ENCODE measurements around the gene FAM234A.
"Not testable (repeated sequence)": the region's sequence is repeated elsewhere in the genome, so short reads cannot be mapped to it uniquely, and the experiment has no call there.

The FAM234A gene

DNA sequence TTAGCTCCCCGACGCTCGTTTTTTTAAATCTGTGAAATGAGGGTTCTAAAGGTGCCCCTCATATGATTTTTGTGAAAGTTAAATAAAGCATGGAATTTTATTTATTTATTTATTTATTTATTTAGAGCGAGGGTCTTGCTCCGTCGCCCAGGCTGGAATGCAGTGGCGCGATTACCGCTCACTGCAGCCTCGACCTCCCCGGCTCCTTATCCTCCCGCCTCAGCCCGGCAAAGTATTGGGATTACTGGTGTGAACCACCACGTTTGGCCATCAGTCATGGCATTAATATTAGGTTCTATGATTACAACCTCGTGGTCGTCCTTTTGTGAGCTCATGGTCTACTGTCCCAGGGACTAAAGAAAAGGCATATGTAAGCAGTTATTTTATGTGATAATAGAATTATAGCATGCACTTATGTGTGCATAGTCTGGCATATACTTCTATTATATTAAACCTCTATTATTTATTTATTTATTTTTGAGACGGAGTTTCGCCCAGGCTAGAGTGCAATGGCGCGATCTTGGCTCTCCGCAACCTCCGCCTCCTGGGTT, 4.8 kb upstream of the FAM234A start:
- DNase-seq, result no peak

DNA sequence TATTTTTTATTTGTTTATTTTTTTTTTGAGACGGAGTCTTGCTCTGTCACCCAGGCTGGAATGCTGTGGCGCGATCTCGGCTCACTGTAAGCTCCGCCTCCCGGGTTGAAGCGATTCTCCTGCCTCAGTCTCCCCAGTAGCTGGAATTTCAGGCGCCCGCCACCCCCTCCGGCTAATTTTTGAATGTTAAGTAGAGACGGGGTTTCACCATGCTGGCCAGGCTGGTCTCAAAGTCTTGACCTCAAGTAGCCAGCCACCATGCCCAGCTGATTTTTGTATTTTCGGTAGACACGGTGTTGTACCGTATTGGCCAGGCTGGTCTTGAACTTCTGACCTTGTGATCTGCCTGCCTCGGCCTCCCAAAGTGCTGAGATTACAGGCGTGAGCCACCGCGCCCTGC, 4.3 kb upstream of the FAM234A start:
- DNase-seq, result not testable (repeated sequence)

DNA sequence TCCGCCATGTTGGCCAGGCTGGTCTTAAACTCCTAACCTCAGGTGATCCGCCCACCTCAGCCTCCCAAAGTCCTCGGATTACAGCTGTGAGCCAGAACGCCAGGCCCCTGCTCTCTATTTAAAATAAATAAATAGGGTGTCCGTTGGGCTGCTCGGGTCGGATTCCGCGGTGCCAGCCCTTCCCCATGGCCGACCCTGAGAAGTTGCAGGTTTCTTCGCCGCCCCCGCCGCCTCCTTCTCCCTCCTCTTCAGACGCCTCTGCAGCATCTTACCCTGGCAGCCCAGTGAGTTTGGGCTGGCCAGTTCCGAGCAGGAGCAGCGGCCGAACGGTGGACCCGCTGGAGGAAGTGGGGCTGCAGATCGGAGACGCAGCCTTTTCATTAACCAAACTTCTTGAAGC, 3.7 kb upstream of the FAM234A start:
- no peak for DNase-seq

DNA sequence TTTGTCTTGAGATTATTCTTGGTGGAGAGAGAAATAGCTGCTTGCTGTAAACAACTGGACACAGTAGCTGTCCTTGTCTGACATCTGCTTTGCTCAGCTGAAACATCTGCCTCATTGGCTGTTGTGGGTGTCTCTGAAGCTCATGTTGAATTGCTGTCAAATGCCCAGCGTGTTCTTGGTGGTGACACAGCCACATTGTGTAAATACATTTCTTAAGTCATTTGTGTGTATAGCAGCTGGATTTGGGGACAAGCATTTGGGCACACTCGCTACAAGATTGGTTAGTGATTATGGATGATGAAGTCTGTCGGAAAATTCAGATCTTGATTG, 5.3 kb downstream of the FAM234A start:
- DNase-seq, result peak in 17 of 56 donors; percentile 3 to 49 (median 12)

DNA sequence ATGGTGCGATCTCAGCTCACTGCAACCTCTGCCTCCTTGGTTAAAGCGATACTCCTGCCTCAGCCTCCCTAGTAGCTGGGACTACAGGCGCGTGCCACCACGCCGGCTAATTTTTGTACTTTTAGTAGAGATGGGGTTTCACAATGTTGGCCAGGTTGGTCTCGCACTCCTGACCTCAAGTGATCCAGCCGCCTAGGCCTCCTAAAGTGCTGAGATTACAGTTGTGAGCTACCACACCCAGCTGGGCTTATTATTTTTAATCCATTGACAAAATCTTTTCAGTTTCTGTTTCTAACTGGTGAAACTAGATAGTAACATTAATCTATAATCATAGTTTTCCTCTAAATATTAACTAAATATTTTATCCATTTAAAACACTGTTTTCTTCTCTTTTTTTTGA, 5.9 kb downstream of the FAM234A start:
- no peak for DNase-seq

DNA sequence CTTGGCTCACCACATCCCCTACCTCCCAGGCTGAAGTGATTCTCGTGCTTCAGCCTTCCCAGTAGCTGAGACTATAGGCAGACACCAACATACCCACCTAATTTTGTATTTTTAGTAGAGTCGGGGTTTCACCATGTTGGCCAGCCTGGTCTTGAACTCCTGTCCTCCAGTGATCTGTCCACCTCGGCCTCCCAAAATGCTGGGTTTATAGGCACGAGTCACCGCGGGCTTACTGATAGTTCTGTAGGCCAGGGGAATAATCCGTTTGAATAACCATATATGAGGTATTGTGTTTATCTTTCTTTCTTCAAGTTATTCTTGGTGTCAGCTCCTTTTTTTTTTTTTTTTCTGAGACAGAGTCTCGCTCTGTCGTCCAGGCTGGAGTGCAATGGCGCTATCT, 7.7 kb downstream of the FAM234A start:
- no peak for DNase-seq

DNA sequence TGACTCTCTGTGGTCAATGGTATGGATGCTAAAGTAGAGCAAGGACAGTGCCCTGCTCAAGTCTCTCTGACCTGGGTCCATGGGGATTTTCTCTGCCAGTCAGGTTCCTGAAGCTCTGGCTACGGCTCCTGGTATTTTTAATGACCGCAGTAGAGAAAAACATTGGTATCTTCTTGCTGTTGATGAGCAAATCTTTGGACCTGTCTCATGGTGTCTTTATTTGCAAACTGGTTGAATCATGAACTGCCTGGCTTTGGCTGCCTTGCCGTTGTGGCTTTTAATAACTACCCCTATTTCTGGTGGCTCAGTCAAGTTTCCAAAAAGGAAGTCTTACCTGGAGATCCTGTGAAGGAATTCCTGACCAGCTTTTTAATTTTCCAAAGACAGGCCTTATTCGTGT, 8.7 kb downstream of the FAM234A start:
- DNase-seq, result no peak

DNA sequence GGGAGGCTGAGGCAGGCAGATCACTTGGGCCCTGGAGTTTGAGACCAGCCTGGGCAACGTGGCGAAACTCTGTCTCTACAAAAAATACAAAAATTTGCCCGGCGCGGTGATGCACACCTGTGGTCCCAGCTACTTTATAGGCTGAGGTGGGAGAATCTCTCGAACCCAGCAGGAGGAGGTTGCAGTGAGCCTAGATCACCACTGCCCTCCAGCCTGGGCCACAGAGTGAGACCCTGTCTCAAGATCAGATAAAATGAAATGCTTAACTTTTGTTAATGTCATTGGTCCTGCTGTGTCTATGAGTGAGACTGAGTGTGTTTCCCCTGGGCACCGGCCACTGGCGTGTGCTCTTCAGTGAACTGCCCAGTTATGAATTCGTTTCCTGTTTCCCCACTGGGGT, 10.5 kb downstream of the FAM234A start:
- no peak for DNase-seq

DNA sequence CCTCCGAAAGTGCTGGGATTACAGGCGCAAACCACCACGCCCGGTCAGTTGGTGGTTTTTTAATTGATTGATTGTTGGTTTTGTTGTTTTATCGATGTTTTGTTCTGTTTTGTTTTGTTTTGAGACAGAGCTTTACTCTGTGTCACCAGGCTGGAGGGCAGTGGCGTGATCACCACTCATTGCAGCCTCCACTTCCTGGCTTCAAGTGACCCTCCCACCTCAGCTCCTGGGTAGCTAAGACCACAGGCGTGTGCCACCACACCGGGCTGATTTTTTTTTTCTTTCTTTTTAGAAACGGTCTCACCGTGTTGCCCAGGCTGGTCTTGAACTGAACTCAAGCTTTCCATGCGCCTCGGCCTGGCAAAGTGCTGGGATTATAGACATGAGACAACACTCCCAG, 12.4 kb downstream of the FAM234A start:
- DNase-seq, result no peak

DNA sequence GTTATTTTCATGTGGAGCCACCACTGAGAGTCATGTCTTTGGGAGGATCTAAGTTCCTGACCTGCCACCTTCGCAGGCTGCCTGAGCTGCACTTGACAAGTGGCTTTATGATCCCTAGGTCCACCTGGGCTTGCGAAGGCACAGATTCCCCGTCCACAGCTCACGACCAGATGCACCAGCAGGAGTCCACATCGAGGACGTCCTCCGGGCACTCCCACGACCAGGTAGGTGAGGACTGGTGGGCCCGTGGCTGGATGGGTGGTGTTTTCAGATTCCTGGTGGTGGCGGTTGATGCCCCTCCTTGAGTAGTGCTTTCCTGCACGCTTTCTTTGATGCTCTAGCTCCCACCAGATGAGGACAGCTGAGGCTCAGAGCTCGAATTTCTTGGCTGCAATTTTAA, 14.8 kb downstream of the FAM234A start:
- no peak for DNase-seq

DNA sequence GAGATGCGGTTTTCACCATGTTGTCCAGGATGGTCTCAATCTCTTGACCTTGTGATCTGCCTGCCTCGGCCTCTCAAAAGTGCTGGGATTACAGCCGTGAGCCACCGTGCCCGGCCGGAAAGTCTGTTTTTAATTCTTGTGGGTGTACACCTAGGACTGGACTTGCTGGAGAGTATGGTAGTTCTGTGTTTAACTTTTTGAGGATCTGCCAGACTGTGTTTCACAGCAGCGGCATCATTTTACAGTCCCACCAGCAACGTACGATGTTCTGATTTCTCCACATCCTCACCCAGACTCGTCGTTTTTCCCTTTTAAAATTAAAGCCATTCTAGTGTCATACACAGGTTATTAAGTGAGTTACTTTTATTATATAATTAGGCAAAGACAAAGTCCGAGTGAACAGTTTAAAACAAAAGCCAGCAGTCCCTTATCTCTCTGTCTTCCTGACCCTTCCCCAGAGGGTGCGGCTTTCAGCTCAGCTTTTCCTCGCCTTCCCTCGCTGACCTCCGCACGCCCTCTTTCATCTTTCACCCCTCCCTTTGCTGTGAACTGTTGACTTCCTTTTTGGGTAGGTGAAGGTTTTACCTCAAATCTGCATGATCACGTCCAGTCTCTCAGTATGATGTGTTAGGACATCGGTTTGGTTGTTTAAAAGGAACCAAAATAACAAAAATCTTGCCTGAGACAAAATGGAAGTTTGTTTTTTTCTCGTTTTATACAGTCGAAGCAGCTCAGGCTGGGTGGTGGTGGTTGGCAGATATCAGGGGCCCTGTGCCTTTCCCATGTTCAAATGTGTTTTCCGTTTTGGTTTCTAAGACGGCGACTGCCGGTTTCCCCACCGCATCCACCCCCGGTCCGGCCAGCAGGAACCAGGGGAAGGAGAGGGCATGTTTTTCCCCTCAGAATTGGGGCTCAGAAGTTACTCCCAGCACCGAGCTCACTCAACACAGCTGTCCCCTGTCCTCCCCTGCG, 18.0 kb downstream of the FAM234A start:
- no peak for DNase-seq

DNA sequence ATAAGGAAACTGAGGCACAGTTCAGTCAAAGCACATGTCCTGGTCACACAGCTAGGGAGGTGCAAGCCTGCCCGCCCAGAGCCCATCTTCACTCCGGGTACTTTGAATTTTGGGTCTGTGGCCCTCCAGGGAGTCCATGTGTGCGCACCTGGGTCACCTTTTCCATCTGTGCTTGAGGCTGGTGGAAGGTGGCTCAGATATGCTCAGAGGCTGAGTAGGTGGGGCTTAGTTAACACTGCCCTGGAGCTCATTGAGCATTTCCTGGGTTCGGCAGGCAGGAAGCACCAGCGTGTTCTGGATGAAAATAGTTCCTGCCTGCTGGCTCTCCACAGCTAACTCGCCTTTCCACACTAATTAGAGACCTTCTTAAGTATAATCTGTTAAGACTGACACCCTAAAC, 19.2 kb downstream of the FAM234A start:
- DNase-seq, result no peak

DNA sequence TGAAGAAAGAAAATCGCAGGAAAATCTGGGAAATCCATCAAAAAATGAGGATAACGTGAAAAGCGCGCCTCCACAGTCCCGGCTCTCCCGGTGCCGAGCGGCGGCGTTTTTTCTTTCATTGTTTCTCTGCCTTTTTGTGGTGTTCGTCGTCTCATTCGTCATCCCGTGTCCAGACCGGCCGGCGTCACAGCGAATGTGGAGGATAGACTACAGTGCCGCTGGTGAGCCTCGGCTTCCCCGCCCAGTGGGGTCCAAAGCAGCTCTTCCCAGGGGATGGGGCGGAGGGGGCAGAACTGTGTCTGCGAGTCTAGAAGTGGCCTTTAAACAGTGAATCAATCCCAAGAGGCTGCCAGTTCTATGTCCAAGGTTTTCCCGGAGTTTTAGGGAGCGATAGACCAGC, 19.8 kb downstream of the FAM234A start:
- DNase-seq, result no peak

DNA sequence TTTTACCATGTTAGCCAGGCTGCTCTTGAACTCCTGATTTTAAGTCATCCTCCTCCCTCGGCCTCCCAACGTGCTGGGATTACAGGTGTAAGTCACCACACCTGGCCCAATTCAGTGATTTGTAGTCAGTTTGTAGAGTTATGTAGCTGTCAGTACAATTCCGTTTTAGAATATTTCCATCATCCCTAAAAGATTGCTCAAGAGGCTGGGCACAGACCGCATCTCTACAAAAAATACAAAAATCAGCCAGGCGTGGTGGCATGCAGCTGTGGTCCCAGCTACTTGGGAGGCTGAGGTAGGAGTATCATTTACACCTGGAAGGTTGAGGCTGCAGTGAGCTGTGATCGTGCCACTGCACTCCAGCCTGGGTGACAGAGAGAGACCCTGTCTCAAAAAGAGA, 20.6 kb downstream of the FAM234A start:
- no peak for DNase-seq

DNA sequence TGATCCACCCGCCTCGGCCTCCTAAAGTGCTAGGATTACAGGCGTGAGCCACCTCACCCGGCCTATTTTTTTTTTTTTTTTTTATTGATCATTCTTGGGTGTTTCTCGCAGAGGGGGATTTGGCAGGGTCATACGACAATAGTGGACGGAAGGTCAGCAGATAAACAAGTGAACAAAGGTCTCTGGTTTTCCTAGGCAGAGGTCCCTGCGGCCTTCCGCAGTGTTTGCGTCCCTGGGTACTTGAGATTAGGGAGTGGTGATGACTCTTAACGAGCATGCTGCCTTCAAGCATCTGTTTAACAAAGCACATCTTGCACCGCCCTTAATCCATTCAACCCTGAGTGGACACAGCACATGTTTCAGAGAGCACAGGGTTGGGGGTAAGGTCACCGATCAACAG, 23.5 kb downstream of the FAM234A start:
- DNase-seq, result not testable (repeated sequence)

DNA sequence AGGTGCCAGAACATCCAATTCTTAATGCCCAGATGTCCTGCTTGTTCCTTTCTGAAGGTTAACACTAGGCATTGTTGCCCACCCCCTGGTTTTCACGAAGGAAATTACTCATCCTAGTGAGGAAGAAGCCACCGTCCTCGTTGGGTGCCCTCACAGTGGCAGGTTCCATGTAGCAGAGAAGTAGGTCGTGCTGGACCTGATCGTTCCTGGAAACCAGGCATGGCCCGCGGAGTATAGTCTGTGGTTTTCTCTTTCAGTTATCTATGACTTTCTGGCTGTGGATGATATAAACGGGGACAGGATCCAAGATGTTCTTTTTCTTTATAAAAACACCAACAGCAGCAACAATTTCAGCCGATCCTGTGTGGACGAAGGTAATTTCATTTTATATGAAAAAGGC, 24.6 kb downstream of the FAM234A start:
- no peak for DNase-seq

DNA sequence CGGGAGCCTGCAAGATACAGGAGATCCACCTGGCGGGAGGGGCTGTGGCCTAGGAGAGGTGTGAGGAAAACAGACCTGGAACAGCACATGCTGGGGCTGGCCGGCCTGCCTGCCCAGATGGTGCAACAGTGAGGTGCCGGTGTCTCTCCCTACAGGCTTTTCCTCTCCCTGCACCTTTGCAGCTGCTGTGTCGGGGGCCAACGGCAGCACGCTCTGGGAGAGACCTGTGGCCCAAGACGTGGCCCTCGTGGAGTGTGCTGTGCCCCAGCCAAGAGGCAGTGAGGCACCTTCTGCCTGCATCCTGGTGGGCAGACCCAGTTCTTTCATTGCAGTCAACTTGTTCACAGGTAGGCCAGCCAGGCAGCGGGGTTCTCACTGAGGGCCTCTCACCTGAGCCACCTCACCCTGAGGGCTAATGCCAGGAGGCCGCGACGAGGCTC, 25.2 kb downstream of the FAM234A start:
- DNase-seq, result no peak

DNA sequence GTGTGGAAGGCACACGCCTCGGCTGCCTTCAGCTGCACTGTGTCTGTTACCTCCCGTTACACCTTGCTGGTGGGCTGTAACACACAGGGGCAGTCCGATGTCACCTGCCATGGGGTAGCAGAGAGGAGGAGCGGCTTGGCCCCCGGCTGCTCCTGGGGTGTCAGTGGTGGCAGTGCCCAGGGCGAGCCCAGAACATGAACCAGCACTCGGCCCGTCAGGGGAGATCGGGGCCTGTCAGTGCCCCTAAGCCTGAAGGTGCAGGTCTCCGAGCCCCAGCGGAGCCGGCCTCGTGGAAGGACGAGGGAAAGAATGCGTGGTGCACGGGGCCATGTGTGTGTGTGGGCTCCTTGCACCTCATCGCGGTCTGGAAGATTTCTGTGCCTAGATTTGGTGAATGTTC, 25.7 kb downstream of the FAM234A start:
- no peak for DNase-seq

DNA sequence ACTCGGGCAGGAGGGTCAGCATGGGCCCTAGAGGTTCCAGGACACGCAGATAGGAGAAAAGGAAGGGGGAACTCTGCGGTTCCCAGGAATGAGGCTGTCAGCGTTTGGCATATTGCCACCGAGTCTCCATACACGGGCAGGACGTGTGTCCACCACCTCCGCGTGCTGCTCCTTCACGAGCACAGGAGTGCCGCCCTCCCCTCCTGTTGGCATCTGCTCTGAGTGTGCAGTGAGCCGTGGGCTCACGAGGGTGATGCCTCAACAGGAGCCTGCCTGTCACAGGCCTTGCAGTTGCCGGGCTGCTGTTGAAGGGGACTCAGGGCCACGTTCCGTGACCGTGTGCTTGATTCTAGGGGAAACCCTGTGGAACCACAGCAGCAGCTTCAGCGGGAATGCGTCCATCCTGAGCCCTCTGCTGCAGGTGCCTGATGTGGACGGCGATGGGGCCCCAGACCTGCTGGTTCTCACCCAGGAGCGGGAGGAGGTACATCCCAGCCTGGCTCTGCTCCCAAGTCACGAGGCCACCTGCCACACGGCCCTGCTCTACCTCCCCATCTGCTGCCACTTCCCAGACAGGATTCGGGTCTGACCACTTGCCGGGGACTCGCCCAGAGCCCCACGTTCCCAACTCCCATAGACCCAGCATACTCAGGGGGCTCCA, 26.5 kb downstream of the FAM234A start:
- no peak for DNase-seq

DNA sequence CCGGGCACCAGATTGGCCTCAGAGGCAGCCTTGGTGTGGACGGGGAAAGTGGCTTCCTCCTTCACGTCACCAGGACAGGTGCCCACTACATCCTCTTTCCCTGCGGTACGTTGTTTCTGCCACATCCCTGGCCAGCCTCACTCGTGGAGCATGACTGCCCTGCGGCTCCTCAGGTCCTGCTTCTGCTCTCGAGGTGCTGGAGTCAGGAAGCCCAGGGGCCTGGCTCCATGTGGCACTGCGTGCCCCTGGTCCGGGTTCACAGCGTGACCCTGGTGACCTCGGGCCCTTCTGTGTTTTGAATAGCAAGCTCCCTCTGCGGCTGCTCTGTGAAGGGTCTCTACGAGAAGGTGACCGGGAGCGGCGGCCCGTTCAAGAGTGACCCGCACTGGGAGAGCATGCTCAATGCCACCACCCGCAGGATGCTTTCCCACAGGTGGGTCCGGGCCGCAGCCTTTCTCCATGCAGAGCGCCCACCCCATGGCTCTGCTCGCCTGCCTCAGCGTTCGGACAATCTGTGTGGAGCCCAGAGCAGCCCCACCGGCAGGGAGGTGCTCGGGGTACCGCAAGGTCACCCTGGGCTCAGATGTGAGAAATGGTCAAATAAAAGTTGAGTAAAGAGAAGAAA, 27.6 kb downstream of the FAM234A start:
- DNase-seq, result no peak

DNA sequence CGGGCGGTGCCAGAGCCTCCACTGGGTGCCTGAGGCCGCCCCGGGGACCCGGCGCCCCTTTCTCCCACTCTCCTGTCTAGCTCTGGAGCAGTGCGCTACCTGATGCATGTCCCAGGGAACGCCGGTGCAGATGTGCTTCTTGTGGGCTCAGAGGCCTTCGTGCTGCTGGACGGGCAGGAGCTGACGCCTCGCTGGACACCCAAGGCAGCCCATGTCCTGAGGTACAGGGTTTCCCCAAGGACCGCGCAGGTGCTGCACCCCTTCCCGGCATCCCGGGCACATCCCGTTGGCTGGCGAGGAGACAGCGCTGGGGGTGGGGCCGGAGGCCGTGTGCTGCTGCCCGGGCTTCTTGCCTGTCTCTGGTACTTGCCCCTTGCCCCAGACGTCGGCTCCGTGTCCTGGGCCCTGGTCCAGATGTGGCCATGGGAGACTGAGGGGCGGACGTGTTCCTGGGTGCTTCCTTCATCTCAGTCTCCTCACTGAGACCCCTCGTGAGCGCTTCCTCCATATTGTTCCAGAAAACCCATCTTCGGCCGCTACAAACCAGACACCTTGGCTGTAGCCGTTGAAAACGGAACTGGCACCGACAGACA, 28.7 kb downstream of the FAM234A start:
- DNase-seq, result no peak

DNA sequence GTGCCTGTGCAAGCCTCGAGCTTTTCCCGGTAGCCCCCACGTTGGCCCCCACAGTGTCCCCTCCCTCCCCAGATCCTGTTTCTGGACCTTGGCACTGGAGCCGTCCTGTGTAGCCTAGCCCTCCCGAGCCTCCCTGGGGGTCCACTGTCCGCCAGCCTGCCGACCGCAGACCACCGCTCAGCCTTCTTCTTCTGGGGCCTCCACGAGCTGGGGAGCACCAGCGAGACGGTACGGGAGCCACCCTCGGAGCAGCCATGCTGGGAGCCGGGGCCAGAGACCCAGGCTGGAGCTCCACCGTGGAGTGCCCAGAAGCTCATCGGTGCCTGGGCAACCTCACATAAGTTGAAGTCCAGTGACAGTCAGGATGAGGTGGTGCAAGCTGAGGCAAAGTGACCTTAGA, 29.3 kb downstream of the FAM234A start:
- DNase-seq, result no peak
